Measurements from ENCODE around the gene ANXA5.
"Not testable (repeated sequence)": the region's sequence is repeated elsewhere in the genome, so short reads cannot be mapped to it uniquely, and the experiment has no call there.

DNA sequence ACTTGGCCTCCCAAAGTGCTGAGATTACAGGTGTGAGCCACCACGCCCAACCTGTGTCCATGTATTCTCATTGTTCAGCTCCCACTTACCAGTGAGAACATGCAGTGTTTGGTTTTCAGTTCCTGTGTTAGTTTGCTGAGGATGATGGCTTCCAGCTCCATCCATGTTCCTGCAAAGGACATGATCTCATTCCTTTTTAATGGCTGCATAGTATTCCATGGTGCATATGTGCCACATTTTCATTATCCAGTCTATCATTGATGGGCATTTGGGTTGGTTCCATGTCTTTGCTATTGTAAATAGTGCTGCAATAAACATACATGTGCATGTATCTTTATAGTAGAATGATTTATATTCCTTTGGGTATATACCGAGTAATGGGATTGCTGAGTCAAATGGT is 33.0 kb upstream of the ANXA5 start:
- not testable (repeated sequence) for TF ChIP-seq POLR2A (IDR thresholded peaks at IDR 0.05)
- TF ChIP-seq, protein P1, sequence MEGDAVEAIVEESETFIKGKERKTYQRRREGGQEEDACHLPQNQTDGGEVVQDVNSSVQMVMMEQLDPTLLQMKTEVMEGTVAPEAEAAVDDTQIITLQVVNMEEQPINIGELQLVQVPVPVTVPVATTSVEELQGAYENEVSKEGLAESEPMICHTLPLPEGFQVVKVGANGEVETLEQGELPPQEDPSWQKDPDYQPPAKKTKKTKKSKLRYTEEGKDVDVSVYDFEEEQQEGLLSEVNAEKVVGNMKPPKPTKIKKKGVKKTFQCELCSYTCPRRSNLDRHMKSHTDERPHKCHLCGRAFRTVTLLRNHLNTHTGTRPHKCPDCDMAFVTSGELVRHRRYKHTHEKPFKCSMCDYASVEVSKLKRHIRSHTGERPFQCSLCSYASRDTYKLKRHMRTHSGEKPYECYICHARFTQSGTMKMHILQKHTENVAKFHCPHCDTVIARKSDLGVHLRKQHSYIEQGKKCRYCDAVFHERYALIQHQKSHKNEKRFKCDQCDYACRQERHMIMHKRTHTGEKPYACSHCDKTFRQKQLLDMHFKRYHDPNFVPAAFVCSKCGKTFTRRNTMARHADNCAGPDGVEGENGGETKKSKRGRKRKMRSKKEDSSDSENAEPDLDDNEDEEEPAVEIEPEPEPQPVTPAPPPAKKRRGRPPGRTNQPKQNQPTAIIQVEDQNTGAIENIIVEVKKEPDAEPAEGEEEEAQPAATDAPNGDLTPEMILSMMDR (IDR thresholded peaks at IDR 0.05) = not testable (repeated sequence)
